HepG2 (cell line): Measurements from ENCODE around the gene CACTIN. TPM values are rescaled to one million over a fixed set of nuclear protein-coding genes. Genes with fewer than 3 reads are reported as not detected.
"Not testable (repeated sequence)": the region's sequence is repeated elsewhere in the genome, so short reads cannot be mapped to it uniquely, and the experiment has no call there.

Experiments
- ATAC-seq: fragments of 200-7000 bp; cut with Tn5 transposase; 3 replicates; pipeline ENCODE4 v1.9.1; 2020; ENCODE audit warnings: mild to moderate bottlenecking, moderate library complexity
- BruUV-seq: library from RNA; stranded (reverse); fragments of 400-500 nt; replicated peaks from 2 replicates; lab custom pipeline; 2021; lab: Mats Ljungman, UMichigan
- CTCF ChIA-PET: fragments of 300-600 bp; formaldehyde crosslinking; extraction: SDS; loops from one replicate; lab custom pipeline; 2021; ENCODE audit warnings: low total read pairs, inconsistent platforms, low intra/inter-chr PET ratio; lab: Yijun Ruan, JAX
- POLR2A ChIA-PET: fragments of 350-600 bp; sonication (Branson Sonifier 250); formaldehyde crosslinking; loops from one replicate; lab custom pipeline; 2020; ENCODE audit warnings: antibody characterized with exemption, inconsistent platforms; lab: Yijun Ruan, JAX
- DNase-seq: peaks from one replicate; pipeline ENCODE4 v3.0.0-alpha.2; 2015; ENCODE audit warnings: low spot score
- FAIRE-seq: peaks from 3 replicates; lab custom pipeline; 2011; peaks lifted over from hg19 to GRCh38; lab: Jason Lieb, UNC
- H2AFZ ChIP-seq: one replicate; pipeline ENCODE4 v1.6.1; 2011; ENCODE audit warnings: low read length, inconsistent platforms
- H3K27ac ChIP-seq: fragments of 300-600 bp; 3 replicates; pipeline ENCODE4 v1.8.0; 2011; ENCODE audit warnings: mixed run types, mild to moderate bottlenecking, mixed read lengths, low read length, inconsistent platforms; ENCODE audit not compliant: insufficient read depth; ENCODE audit errors: extremely low read length
- H3K27me3 ChIP-seq, 2 experiments: fragments of 200-600 bp in 1 of 2; 2 replicates in 1 of 2; 3 replicates in 1 of 2; pipeline versions ENCODE4 v1.6.0 to v1.8.0; 2011; ENCODE audit warnings: low read length in 2 of 2, mild to moderate bottlenecking in 2 of 2, moderate library complexity in 2 of 2, inconsistent platforms in 1 of 2; ENCODE audit not compliant: insufficient read depth in 2 of 2, control insufficient read depth in 1 of 2
- H3K36me3 ChIP-seq, 2 experiments: fragments of 200-600 bp in 1 of 2; replicated peaks in 1 of 2; 2 replicates in 1 of 2; 3 replicates in 1 of 2; pipeline versions ENCODE4 v1.5.1 to v1.8.0; 2011; ENCODE audit warnings: low read length in 2 of 2, inconsistent platforms in 1 of 2; ENCODE audit not compliant: insufficient read depth in 2 of 2, control insufficient read depth in 1 of 2
- H3K4me1 ChIP-seq: 2 replicates; pipeline ENCODE4 v1.5.1; 2012; ENCODE audit warnings: low read length, inconsistent platforms; ENCODE audit not compliant: insufficient read depth
- H3K4me2 ChIP-seq: 2 replicates; pipeline ENCODE4 v1.6.0; 2011; ENCODE audit warnings: low read depth, low read length, inconsistent platforms
- H3K4me3 ChIP-seq, 3 experiments: fragments of 200-600 bp in 1 of 3; sonication (generic), shearing (Covaris generic) in 1 of 3; replicated peaks in 1 of 3; 2 replicates each; pipeline ENCODE4 v1.5.1; 2011 to 2016; ENCODE audit warnings: low read length in 3 of 3, inconsistent platforms in 2 of 3, low read depth in 2 of 3, mild to moderate bottlenecking in 2 of 3, control low read depth in 1 of 3, mixed read lengths in 1 of 3; ENCODE audit not compliant: insufficient read depth in 1 of 3
- H3K79me2 ChIP-seq: one replicate; pipeline ENCODE4 v1.6.1; 2011; ENCODE audit warnings: low read length, inconsistent platforms; ENCODE audit not compliant: insufficient read depth
- H3K9ac ChIP-seq: 2 replicates; pipeline ENCODE4 v1.6.0; 2011; ENCODE audit warnings: mild to moderate bottlenecking, low read depth, low read length, inconsistent platforms; ENCODE audit not compliant: insufficient read depth
- H3K9me3 ChIP-seq: 2 replicates; pipeline ENCODE4 v1.5.1; 2012; ENCODE audit warnings: mild to moderate bottlenecking, low read length
- H4K20me1 ChIP-seq: 2 replicates; pipeline ENCODE4 v1.6.0; 2011; ENCODE audit warnings: inconsistent platforms, mild to moderate bottlenecking, low read length, moderate library complexity; ENCODE audit not compliant: insufficient read depth
- ZNF121 ChIP-seq: sonication (generic); formaldehyde crosslinking; IDR thresholded peaks from 2 replicates; pipeline ENCODE4 v1.5.0; 2020; ENCODE audit warnings: mild to moderate bottlenecking, missing genetic modification reagents
- ZNF263 ChIP-seq: sonication (generic); formaldehyde crosslinking; IDR thresholded peaks from 2 replicates; pipeline ENCODE4 v1.4.0; 2020; ENCODE audit warnings: missing genetic modification reagents
- ZNF558 ChIP-seq: sonication (generic); formaldehyde crosslinking; IDR thresholded peaks from 2 replicates; pipeline ENCODE4 v1.9.0; 2022; ENCODE audit warnings: mild to moderate bottlenecking, missing genetic modification reagents, borderline replicate concordance
- WGBS: methylation state at CpG from one replicate; pipeline ENCODE4 v1.1.6; 2017; ENCODE audit warnings: low lambda C conversion rate; 5-methylcytosine and 5-hydroxymethylcytosine counted together
- in situ Hi-C: cut with HindIII; loops from 2 replicates; pipeline ENCODE4 v1.10.0; 2017; ENCODE audit warnings: low pct_unique_long_range_greater_than_20kb; ENCODE audit not compliant: extremely low pct_ligation_motif_present
- intact Hi-C: fragments of 100-400 bp; cut with micrococcal nuclease; formaldehyde crosslinking; loops from one replicate; pipeline ENCODE4 v1.10.0; 2022; ENCODE audit not compliant: unreplicated experiment
- polyA plus RNA-seq, 8 experiments: library from polyadenylated mRNA; depleted of rRNA in 3 of 8; stranded (reverse) in 7 of 8; unstranded in 1 of 8; fragments of >200 nt; fragmentation: Illumina TruSeq in 4 of 8; extraction: Trizol in 4 of 8; gene quantifications; 2 replicates each; pipeline versions ENCODE4 v1.2.1 to v1.2.3, GENCODE V29; 2011 to 2016; ENCODE audit warnings: low read depth in 4 of 8, missing spikeins in 1 of 8, mixed read lengths in 1 of 8; ENCODE audit not compliant: insufficient read depth in 1 of 8
- total RNA-seq, 5 experiments: library from RNA; depleted of rRNA; stranded (reverse); fragments of >200 nt; fragmentation: Illumina TruSeq; extraction: Trizol; gene quantifications; 2 replicates each; pipeline ENCODE4 v1.2.3, GENCODE V29; 2016; ENCODE audit warnings: low read depth in 1 of 5

CACTIN gene
- total and polyA plus RNA-seq, 2 of the 13 experiments (the other 11 are each of a cell fraction or from before 2014, with no cell fraction given): 10.0 to 16.6 TPM

GRCh38 chr19:3648037-3648905 is 21.7 kb upstream of the CACTIN start:
- POLR2A ChIA-PET: no interaction called here

GRCh38 chr19:3647102-3647501 is 20.5 kb upstream of the CACTIN start:
- H3K27ac ChIP-seq, intact Hi-C loops, H3K4me2 ChIP-seq, H3K79me2 ChIP-seq, H3K4me1 ChIP-seq, BruUV-seq, ATAC-seq, H3K4me3 ChIP-seq, CTCF ChIA-PET, H3K9me3 ChIP-seq, in situ Hi-C loops, FAIRE-seq, H3K36me3 ChIP-seq, POLR2A ChIA-PET, H2AFZ ChIP-seq, H3K27me3 ChIP-seq, H4K20me1 ChIP-seq, DNase-seq, H3K9ac ChIP-seq: not testable (repeated sequence)
- WGBS: 95% methylated on average over 3 of the region's 5 CpGs
- TF ChIP-seq ZNF263 (CRISPR knock-in tag): peak; percentile 91

More at GRCh38 chr19:3648037-3648905, 21.7 kb upstream of the CACTIN start:
- Histone ChIP-seq H3K79me2 (no peaks in the 10 kb centered on the region), H2AFZ (no peak overlapping the region), H3K27me3 (no peaks in the 10 kb centered on the region), H3K9me3 (no peaks in the 10 kb centered on the region), H3K36me3 (peaks cover 2 to 4% of the 10 kb centered on the region in 2 experiments; a peak in 3 of 5 replicates), H3K9ac (no peak overlapping the region), H3K4me1 (no peaks in the 10 kb centered on the region), H4K20me1 (no peaks in the 10 kb centered on the region), H3K27ac (no peak overlapping the region), H3K4me2 (no peak overlapping the region), H3K4me3 (no peak overlapping the region)
- 98% methylated on average over 9 of the region's 33 CpGs for WGBS
- no peak for DNase-seq
- intact Hi-C loops (no loop called here), in situ Hi-C loops (no loop called here)
- CTCF ChIA-PET: no interaction called here
- BruUV-seq: no TSS peak
- no peak for ATAC-seq
- FAIRE-seq: no peak
- TF ChIP-seq ZNF121 (CRISPR knock-in tag) (peak; percentile 61; the same call in 1 of the 2 replicates), ZNF558 (CRISPR knock-in tag) (no peak)
